ENCODE measurements around the gene CPEB1.

DNA sequence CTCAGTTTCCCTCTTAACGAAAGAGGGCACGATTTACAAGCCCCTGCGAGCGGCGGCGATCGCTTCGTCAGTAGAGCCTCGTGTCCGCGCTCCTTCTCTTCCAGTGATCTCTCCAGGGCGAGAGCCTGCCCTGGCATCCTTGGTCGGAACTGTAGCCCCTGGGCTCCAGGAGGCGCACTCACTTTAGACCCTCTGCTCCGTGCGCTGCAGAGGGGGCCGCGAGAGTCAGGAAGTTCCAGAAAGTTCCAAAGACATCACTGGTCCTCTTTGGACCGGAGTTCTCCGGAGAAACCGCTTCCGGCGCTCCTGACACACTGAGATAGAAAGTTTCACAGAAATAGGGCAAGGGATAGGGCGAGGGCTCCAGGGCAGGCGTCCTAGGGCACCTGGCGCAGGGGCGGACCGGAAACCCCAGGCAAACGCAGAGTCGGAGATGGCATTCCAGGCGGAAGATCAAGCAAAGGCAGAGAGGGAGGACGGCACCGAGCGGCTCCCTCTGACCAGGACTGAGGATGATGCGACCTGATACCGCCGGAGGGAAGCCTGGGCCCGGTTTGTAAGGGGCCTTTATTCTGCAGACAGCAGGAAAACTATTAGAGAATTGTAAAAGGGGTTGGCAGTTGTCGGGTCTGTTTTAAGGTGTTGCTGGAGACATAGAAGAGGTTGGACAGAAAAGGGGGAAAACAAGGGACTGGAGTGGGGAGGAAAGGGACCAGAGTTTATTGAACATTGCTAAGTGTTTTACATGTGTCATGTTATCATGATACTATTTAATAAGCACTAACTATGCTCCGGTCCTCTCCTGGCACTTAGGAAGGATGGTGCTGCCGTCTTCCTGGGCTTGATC is 1.3 kb upstream of the CPEB1 start:
- TF ChIP-seq ZBTB20 (tag by site-specific recombination; IDR thresholded peaks at IDR 0.05) = no peak
- TF ChIP-seq, protein P1, sequence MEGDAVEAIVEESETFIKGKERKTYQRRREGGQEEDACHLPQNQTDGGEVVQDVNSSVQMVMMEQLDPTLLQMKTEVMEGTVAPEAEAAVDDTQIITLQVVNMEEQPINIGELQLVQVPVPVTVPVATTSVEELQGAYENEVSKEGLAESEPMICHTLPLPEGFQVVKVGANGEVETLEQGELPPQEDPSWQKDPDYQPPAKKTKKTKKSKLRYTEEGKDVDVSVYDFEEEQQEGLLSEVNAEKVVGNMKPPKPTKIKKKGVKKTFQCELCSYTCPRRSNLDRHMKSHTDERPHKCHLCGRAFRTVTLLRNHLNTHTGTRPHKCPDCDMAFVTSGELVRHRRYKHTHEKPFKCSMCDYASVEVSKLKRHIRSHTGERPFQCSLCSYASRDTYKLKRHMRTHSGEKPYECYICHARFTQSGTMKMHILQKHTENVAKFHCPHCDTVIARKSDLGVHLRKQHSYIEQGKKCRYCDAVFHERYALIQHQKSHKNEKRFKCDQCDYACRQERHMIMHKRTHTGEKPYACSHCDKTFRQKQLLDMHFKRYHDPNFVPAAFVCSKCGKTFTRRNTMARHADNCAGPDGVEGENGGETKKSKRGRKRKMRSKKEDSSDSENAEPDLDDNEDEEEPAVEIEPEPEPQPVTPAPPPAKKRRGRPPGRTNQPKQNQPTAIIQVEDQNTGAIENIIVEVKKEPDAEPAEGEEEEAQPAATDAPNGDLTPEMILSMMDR (tag by site-specific recombination; IDR thresholded peaks at IDR 0.05) = no peak
- no peak for TF ChIP-seq REST (tag by site-specific recombination; IDR thresholded peaks at IDR 0.05)
- no peak for TF ChIP-seq ZNF214 (tag by site-specific recombination; IDR thresholded peaks at IDR 0.05; ENCODE audit: borderline replicate concordance)
- no peak for TF ChIP-seq ZNF658 (tag by site-specific recombination; IDR thresholded peaks at IDR 0.05)
- TF ChIP-seq ZEB2 (tag by site-specific recombination; IDR thresholded peaks at IDR 0.05) = no peak
- TF ChIP-seq GLI4 (tag by site-specific recombination; IDR thresholded peaks at IDR 0.05) = no peak
- TF ChIP-seq ZNF211 (tag by site-specific recombination; IDR thresholded peaks at IDR 0.05; ENCODE audit: low read depth) = no peak
- no peak for TF ChIP-seq ZNF398 (tag by site-specific recombination; IDR thresholded peaks at IDR 0.05)
- TF ChIP-seq KLF9 (tag by site-specific recombination; IDR thresholded peaks at IDR 0.05; ENCODE audit: low read depth) = no peak; the same call in 1 of the 2 replicates
- no peak for TF ChIP-seq ZNF184 (tag by site-specific recombination; IDR thresholded peaks at IDR 0.05)
- TF ChIP-seq ZNF133 (tag by site-specific recombination; IDR thresholded peaks at IDR 0.05) = no peak

Measured in HEK293 (cell line).